Stimulated activated naive CD4-positive, alpha-beta T cell (primary cell): ENCODE results near the gene ACSM4.
"Not testable (repeated sequence)": the region's sequence is repeated elsewhere in the genome, so short reads cannot be mapped to it uniquely, and the experiment has no call there.

Experiments
- DNase-seq, 6 experiments: peaks; one replicate each; lab custom pipeline; 2025; lab: John Stamatoyannopoulos, UW

Gene ACSM4, protein sequence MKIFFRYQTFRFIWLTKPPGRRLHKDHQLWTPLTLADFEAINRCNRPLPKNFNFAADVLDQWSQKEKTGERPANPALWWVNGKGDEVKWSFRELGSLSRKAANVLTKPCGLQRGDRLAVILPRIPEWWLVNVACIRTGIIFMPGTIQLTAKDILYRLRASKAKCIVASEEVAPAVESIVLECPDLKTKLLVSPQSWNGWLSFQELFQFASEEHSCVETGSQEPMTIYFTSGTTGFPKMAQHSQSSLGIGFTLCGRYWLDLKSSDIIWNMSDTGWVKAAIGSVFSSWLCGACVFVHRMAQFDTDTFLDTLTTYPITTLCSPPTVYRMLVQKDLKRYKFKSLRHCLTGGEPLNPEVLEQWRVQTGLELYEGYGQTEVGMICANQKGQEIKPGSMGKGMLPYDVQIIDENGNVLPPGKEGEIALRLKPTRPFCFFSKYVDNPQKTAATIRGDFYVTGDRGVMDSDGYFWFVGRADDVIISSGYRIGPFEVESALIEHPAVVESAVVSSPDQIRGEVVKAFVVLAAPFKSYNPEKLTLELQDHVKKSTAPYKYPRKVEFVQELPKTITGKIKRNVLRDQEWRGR

DNA sequence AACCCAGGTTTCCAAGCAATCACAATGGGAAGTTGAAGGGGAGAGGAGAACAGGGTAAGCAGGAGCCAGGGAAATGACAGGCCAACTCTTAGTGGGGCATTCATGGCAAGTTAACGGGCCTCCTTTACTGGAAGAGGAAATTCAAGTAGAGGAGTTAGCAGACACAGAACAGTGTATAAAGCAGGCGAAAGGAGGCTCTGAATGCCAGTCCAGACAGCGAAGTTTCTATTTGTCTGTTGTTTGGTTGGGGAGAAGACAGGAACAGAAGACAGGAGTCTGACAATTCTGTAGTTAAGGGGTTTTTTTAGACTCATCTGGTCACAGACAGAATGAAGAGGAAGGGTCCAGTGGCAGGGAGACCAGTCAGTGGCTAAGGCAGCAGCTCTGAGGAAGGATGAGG lies at the start of gene ACSM4:
ACSM4 (plus strand) TSS at position 301 of the 400 bp plus-strand sequence. CDS start 260 bp downstream, outside the sequence.
- no peak for DNase-seq

DNA sequence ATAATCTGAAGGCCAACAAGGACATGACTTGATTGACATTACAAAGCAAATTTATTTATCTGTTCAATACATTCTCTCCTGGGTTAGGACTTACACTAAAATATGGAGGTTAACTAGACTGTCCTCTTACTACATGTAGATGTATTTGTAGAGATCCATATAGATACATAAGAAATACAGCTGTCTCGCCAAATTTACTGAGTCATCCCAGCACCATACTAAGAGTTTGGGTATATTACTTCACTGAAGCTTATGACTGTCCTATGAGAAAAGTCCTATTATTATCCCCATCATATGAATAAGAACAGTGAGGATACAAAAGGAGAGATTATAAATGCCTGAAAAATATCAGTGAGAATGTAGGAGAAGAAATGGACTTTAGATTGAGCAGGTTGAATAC lies 44.8 kb upstream of the ACSM4 start:
- DNase-seq, result no peak

DNA sequence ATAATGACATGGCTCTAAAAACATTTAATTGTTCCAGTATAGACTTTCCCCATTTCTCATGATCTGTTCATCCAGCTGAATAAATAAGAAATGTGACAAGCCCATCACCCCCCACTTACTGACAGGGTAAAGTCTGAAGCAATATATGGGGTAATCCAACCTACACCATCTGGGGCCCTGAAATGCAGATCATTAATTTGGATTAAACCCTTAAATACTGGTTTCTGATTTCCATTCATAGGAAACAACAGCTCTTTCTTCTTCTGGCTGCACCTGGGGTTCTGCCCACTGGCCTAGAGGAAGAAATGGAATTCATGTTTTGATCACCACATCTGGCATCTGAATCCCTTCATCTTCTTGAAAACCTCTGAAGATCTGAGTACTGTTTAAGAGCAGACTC lies 39.3 kb upstream of the ACSM4 start:
- no peak for DNase-seq

DNA sequence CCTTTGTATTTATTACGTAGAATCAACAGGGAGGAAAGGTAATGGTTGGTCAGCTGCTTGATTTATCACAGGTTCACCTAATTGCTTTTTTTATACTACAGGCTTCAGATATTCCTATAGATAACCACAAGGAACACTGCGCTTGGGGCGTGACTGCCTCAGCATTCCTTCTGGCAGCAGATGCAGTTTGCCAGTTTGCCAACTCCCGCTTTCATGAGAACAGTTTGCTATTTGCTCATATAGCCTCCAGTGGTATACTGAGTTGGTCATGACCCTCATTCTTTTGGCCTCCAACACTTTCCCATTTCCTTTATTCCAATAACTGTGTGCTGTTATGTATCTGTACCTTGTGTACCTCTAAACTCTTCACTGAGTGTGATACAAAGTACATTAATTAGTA lies 38.6 kb upstream of the ACSM4 start:
- no peak for DNase-seq

DNA sequence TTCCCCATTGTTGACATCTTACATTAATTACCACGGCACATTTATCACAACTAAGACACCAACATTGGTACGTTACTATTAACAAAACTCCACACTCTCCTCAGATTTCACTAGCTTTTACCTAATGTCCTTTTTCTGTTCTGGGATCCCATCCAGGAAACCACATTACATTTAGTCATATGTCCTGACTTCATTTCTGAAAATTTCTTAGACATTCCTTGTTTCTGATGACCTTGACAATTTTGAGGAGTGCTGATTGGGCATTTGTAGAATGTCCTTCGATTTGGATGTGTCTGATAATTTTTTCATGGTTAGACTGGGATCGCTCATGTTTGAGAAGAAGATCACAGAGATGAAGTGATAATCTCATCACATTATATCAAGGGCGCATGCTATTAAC lies 34.6 kb upstream of the ACSM4 start:
- no peak for DNase-seq

DNA sequence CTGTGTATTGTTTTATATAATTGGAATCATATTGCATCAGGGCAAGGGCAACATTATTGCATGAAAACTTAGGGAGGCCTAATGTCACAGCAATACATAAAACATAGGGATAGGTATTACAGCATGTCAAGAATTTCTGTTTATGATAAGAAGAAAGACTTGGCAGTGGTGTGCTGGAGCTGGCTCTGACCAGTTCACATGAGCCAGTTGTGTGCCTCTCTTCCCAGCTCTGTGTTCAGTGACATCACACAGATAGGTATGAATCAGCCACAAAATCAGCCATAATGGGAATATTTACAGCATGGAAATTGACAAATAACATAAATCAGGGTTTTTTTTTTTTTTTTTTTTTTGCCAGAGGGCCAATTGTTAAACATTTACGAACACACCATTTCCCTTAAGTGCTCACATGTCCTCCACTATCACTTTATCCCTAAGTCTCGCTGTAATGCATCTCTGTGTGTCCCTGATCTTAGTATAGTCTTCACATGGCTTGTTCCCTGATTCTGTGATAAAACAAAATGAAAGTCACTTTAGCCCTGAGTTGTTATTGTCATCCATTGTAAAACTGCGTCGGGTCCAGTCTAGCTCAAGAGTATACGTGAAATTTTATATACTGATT lies 31.9 kb upstream of the ACSM4 start:
- no peak for DNase-seq

DNA sequence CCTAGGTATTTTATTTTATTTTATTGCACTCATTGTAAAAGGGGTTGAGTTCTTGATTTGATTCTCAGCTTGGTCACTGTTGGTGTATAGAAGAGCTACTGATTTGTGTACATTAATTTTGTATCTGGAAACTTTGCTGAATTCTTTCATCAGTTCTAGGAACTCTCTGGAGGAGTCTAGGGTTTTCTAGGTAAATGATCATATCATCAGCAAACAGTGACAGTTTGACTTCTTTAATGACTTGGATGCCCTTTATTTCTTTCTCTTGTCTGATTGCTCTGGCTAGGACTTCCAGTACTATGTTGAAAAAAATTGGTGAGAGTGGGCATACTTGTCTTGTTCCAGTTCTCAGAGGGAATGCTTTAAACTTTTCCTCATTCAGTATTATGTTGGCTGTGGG lies 28.4 kb upstream of the ACSM4 start:
- not testable (repeated sequence) for DNase-seq

DNA sequence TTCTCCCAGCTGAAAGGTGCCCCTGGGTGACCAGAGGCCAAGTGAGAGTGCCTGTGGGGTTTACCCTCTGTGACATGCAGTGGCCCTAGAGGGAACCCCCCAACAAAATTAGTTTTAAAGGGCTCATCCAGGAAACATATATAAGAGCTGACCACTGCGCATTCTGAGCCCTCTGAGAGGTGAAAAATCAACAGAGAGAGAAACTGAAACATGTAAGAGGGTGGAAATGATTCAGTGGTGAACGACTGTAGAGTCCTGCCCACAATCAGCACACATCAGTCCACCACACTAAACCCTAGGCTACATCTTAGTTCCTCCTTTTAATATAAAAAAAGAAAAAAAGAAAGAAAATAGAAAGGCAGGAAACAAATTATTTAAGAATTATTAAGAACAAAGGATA lies 21.0 kb upstream of the ACSM4 start:
- no peak for DNase-seq

DNA sequence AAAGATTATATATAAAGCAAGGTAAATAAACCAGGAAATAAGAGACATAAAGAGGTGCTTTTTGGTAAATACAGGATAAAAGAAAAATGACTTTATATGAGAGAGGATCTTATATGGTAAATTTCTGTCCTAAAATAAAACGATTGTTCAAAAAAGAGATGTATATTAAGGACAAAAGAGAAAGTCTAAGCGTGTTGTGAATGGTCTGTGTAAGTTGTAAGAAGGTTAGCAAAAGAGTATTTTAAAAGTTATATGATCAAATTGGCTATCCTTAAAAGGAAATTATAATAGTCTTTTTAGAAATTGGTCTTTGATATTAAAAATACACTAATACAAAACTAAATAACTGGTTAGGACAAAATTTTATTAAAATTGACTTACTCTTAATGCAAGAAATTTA lies 14.1 kb upstream of the ACSM4 start:
- DNase-seq, result no peak

DNA sequence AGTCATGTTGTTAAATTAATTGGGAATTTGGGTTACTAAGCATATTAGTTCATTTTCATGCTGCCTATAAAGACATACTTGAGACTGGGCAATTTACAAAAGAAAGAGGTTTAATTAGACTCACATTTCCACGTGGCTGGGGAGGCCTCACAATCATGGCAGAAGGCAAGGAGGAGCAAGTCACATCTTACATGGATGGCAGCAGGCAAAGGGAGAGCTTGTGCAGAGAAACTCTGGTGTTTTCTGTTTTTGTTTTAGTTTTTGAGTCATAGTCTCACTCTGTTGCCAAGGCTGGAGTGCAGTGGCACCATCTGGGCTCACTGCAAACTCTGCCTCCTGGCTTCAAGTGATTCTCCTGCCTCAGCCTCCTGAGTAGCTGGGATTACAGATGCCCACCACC lies 13.3 kb upstream of the ACSM4 start:
- not testable (repeated sequence) for DNase-seq

DNA sequence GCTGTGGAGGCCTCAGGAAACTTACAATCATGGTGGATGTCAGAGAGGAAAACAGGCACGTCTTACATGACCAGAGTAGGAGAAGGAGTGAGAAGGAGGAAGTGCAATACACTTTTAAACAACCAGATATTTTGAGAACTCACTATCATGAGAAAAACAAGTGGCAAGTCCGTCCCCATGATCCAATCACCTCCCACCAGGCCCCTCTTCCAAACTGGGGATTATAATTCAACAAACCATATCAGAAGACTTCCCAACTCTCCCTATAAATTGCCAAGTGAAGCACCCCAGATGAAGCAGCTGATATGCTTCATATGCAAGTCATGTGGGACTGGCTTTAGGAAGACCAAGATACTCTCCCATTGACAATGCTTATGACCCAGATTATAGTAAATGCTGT lies 11.6 kb upstream of the ACSM4 start:
- DNase-seq, result no peak

DNA sequence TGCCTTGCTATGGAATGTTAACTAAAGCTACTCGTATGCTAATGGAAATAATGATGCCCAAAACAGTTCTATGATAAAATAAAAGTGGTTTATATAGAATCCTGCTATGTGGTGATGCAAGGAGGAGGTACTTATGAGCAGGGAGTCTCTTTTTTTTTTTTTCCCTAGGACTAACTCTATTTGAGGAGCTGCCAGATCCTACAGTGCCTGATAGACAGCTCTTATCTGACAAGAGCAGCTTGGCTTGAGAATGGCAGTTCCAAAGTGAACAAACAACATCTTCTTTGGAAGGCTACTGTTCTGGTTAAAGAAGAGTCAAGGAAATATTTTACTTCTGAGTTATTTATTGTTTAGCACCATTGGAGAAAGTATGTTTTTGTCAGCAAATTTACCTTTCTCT lies 10.2 kb upstream of the ACSM4 start:
- no peak for DNase-seq

DNA sequence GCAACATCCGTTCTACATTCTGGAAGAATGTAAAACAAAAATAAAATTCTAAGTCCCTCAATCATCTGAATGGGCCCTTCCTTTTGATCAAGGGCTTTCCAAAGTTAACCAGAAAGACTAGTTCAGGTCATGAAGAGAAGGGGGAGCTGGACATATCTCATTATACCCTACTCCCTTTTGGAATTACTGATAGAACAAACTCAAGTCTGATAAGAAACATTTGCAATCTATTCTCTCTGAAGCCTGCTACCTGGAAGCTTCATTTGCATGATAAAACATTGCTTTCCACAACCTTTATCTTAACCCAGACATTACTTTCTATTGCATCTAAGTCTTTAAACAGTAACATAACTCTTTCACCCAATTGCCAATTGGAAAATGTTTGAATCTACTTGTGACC lies 8.3 kb upstream of the ACSM4 start:
- no peak for DNase-seq

DNA sequence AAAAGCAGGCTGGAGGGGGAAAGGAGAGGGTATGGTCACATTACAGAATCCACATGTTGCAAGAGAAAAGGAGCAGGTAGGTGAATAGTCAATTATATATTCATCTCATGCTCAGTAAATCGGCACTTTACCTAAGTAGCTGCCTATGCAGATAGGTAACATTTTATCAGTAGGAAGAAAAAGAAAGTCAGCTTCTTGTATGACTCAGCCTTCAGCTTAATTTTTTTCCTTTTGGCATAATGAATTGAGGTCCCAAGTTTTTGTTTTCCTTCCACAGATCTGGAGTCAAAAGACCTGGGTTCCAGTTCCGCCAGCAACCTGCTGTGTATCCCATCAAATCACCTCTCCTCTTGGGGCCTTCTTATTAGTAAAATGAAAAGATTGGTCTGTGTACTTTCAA lies 6.0 kb upstream of the ACSM4 start:
- DNase-seq, result no peak

DNA sequence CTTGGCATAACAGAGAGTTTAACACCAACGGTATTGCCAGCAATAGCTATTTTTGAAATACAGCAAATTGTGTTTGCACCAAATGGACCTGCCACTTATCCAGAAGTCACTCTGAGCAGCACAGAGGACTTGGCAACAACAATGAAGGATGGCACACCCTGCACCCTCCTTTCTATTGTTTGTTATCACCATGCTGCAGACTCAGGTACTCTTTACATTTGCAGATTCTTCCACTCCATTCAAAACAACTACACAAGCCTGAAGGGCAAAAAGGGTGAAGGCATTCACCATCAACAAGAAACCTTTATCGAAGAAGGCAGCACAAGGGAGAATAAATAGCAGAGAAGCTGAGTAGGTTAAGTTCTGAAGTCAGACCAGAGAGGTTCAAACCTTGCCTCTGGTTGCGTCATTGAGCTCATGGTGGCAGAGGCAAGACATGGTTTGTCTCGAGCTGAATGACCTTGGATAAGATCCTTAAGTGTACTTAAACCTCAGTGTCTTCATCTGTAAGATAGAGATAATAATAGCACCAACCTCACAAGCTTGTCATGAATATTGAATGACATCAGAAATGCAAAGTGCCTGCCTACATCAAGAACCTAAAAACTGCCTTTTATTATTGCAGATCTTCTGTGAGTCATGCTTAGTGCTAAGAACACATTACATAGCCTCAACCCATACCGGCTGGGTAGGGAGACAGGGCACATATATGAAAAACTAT lies 1.4 kb upstream of the ACSM4 start:
- no peak for DNase-seq

DNA sequence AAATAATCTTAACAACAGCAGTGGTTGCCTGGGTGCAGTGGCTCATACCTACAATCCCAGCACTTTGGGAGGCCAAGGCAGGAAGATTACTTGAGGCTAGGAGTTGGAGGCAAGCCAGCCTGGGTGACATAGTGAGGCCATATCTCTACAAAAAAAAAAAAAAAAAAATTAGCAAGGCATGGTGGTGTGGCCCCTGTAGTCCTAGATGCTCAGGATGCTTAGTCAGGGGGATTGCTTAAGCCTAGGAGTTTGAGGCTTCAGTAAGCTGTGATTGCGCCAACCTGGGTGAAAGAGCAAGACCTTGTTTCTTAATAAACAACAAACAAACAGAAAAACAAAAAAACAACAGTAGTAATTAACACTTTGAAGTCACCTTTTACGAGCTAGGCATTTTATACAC lies 642 bp upstream of the ACSM4 start:
- no peak for DNase-seq

DNA sequence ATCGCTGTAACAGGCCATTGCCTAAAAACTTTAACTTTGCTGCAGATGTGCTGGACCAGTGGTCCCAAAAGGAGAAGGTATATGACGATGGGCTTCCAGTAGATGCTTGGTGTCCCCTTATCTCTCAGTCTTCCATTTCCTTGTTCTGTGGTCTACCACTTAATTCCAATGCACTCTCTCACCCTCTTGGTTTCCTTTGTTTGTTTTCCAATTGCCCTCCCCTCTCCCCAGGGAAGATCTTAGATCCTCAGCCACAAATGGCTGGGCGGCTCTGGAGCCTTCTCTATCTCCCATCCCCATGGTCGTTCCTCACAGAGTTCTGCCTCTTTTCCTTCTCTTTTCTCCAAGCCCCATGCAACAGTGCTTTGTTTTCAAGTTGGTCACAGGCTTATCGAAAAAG lies 584 bp downstream of the ACSM4 start:
- DNase-seq, result no peak

DNA sequence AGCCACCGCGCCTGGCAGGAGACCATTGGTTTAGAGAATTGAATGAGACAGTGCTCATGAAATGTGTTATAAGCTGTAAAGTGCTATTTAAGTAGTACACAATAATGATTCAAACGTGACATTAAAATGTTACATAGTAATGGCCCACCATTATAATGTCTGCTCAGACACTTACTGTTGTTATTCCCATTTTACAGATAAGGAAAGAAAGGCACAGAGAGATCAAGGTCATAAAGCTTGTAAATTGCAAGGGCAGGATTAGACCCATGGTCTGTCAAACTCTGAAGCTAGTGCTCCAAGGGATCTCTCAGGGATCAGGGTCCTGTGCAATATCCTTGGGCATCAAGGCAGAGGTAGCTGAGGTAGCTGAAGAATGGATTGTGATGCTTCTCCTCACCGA lies 6.2 kb downstream of the ACSM4 start:
- DNase-seq, result no peak

DNA sequence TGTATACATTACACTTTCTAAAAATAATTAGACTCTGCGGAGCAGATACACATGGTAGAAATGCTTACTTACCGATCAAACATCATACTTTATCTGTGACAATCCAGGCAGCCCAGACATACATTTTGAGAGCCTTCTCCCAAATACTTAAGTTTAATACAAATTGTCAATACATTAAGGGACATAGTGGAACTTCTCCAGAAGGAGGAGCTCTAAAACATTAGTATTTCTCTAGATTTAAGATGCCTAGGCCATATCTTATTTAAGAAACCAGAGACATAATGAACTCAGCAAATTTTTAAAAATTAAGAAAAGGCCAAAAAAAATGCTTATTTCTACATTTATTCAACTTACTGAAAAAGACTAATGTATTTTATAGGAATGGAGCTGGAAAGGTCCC lies 16.1 kb downstream of the ACSM4 start:
- DNase-seq, result no peak

DNA sequence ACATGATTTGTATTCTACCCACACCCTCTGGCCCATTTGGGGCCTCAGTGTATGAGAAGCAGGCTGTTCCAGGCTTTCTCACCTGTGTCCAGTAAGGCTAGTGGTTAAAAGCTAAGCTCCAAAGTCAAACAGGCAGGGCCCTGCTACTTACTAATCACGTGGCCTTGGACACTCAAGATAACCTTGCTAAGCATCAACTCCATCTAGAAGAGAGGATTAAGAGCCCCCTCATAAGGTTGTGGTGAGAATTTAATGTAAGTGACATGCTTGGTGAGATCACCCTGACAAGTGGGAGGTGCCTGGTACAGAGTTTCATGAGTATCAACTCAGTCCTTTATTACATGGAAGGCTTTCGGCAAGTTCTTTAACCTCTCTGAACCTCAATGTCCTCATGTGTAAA lies 17.8 kb downstream of the ACSM4 start:
- DNase-seq, result no peak

DNA sequence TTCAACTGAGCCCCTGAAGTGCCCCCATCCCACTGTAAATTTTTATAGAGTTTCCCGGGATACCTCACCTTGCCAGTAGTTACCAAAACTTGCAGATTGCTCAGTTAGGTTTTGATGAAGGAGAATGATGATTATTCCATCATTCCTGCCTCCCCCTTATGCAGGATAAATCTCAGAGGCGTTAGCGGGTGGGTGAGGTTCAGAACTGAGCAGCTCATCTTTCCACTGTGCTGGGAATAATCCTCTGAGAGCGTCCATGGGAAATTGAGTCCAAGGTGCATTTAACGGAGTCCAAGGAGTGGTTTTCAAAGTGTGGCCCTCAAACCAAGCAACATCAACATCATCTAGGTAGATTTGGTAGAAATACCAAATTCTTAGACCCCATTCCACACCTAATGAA lies 18.7 kb downstream of the ACSM4 start:
- DNase-seq, result no peak

DNA sequence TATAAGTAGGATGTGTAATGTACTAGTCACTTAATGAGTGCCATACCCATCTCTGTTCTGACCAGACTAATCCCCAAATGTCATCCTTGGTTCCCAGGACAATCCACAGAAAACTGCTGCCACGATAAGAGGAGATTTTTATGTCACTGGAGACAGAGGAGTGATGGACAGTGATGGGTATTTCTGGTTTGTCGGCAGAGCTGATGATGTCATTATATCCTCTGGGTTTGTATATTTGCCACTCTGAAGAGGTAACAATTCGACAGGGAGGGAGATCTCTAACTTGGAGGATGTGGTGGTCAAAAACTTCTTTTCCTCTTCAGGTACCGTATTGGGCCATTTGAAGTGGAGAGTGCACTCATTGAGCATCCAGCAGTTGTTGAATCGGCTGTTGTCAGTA lies 20.3 kb downstream of the ACSM4 start:
- no peak for DNase-seq

DNA sequence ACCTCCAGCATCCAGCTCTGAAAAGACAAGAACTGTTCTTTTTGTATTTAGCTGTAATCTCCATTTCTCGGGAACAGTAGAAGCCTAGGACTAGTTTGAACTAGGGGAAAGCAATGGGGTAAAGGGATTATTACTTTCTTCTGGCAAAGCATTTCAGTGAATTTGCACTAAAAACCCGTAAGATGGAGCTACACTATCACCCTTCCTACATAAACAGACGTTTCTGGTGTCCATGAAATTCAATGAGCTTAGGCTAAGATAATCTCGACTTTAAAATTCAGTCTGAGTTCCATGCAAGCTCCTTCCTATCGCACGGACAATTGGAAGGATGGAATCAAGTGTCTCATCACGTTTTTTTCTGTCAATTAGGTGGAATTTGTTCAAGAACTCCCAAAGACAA lies 24.0 kb downstream of the ACSM4 start:
- DNase-seq, result no peak
